Neural crest cell (in vitro differentiated cells): ENCODE measurements around the gene SFRP5. TPM values are rescaled to one million over a fixed set of nuclear protein-coding genes. Genes with fewer than 3 reads are reported as not detected.

Experiments
- DNase-seq: peaks from one replicate; pipeline ENCODE4 v3.0.0; 2021; ENCODE audit warnings: low read depth, mixed read lengths, low spot score
- H3K27ac Mint-ChIP-seq: one replicate; pipeline ENCODE4 v1.8.0; 2021; ENCODE audit warnings: mild to moderate bottlenecking, mixed read lengths; ENCODE audit not compliant: unreplicated experiment
- H3K27me3 Mint-ChIP-seq: 2 replicates; pipeline ENCODE4 v1.8.0; 2021; ENCODE audit warnings: low read depth, mild to moderate bottlenecking, mixed read lengths
- H3K36me3 Mint-ChIP-seq: 2 replicates; pipeline ENCODE4 v1.8.0; 2021; ENCODE audit warnings: low read depth, mild to moderate bottlenecking, mixed read lengths
- H3K4me1 Mint-ChIP-seq: 2 replicates; pipeline ENCODE4 v1.8.0; 2021; ENCODE audit warnings: mixed read lengths
- H3K4me3 Mint-ChIP-seq: one replicate; pipeline ENCODE4 v1.8.0; 2021; ENCODE audit warnings: mild to moderate bottlenecking, mixed read lengths
- H3K9me3 Mint-ChIP-seq: 2 replicates; pipeline ENCODE4 v1.8.0; 2021; ENCODE audit warnings: mixed read lengths
- CTCF ChIP-seq: fragments of 200-600 bp; sonication (generic); conservative IDR thresholded peaks from 2 replicates; pipeline ENCODE4 v1.5.0; 2021; ENCODE audit warnings: antibody characterized with exemption, mild to moderate bottlenecking
- total RNA-seq: library from RNA; stranded (reverse); gene quantifications from 2 replicates; pipeline ENCODE4 v1.2.1, GENCODE V29; 2021

SFRP5 gene
- total RNA-seq, 1 donor from 2014 or later: not detected

- Mint-ChIP-seq H3K27me3 (peaks cover 21% of the 10 kb centered on the region), H3K27ac (no peak overlapping the region)
- no peak for DNase-seq
These were observed 24.1 kb upstream of the SFRP5 start for GRCh38 chr10:97795886-97796285.

GRCh38 chr10:97791824-97792721 is 20.3 kb upstream of the SFRP5 start:
- peaks cover 10% of the 10 kb centered on the region for H3K27me3 Mint-ChIP-seq
- no peaks in the 10 kb centered on the region for H3K36me3 Mint-ChIP-seq
- DNase-seq: peak; percentile 68
- no peak overlapping the region for H3K4me3 Mint-ChIP-seq
- no peaks in the 10 kb centered on the region for H3K9me3 Mint-ChIP-seq
- H3K27ac Mint-ChIP-seq: no peak overlapping the region
- H3K4me1 Mint-ChIP-seq: no peaks in the 10 kb centered on the region
- TF ChIP-seq CTCF: peak; percentile 83

More at GRCh38 chr10:97795886-97796285, 24.1 kb upstream of the SFRP5 start:
- H3K9me3 Mint-ChIP-seq: peaks cover 7% of the 10 kb centered on the region
- H3K4me3 Mint-ChIP-seq: no peak overlapping the region
- no peaks in the 10 kb centered on the region for H3K36me3 Mint-ChIP-seq
- TF ChIP-seq CTCF: no peak
- no peaks in the 10 kb centered on the region for H3K4me1 Mint-ChIP-seq

GRCh38 chr10:97789770-97790397 is 18.1 kb upstream of the SFRP5 start:
- no peak for TF ChIP-seq CTCF
- no peaks in the 10 kb centered on the region for H3K9me3 Mint-ChIP-seq
- no peaks in the 10 kb centered on the region for H3K4me1 Mint-ChIP-seq
- no peaks in the 10 kb centered on the region for H3K27me3 Mint-ChIP-seq
- peak overlapping the region; percentile 14 for H3K27ac Mint-ChIP-seq
- DNase-seq: no peak
- H3K36me3 Mint-ChIP-seq: no peaks in the 10 kb centered on the region
- no peak overlapping the region for H3K4me3 Mint-ChIP-seq

GRCh38 chr10:97788552-97789442 is 17.0 kb upstream of the SFRP5 start:
- no peak for DNase-seq
- no peak for TF ChIP-seq CTCF
- Mint-ChIP-seq H3K4me1 (no peaks in the 10 kb centered on the region), H3K4me3 (no peak overlapping the region), H3K9me3 (no peaks in the 10 kb centered on the region), H3K36me3 (no peaks in the 10 kb centered on the region), H3K27ac (no peak overlapping the region), H3K27me3 (no peaks in the 10 kb centered on the region)

GRCh38 chr10:97785731-97786130 is 13.9 kb upstream of the SFRP5 start:
- Mint-ChIP-seq H3K9me3 (no peaks in the 10 kb centered on the region), H3K4me1 (peaks cover 16% of the 10 kb centered on the region), H3K27me3 (no peaks in the 10 kb centered on the region), H3K36me3 (no peaks in the 10 kb centered on the region), H3K4me3 (no peak overlapping the region), H3K27ac (no peak overlapping the region)
- DNase-seq: no peak
- no peak for TF ChIP-seq CTCF
